ENCODE data around the gene ACTL10. TPM values are rescaled to one million over a fixed set of nuclear protein-coding genes. Genes with fewer than 3 reads are reported as not detected.
A peak's percentile ranks its signal among the peaks of the same experiment; 100 is the strongest.

ACTL10 gene
- total and polyA plus RNA-seq, 2 of the 13 experiments (the other 11 are each of a cell fraction or from before 2014, with no cell fraction given): not detected

- peak; percentile 56; the same call in 1 of the 2 replicates for TF ChIP-seq ZNF318 (CRISPR knock-in tag; IDR thresholded peaks at IDR 0.05)
- TF ChIP-seq ZNF280B (CRISPR knock-in tag; IDR thresholded peaks at IDR 0.05; ENCODE audit: borderline replicate concordance): peak; percentile 73; the same call in 1 of the 2 replicates
- TF ChIP-seq ARID5B (CRISPR knock-in tag; IDR thresholded peaks at IDR 0.05): no peak
- TF ChIP-seq ATAD3A (CRISPR knock-in tag; IDR thresholded peaks at IDR 0.05): 0 out of 2 replicates have a peak, but pooled peaks have one; percentile 38
- peak; percentile 53; the same call in 1 of the 2 replicates for TF ChIP-seq ARNTL (CRISPR knock-in tag; IDR thresholded peaks at IDR 0.05)
- peak; percentile 78; the same call in 1 of the 2 replicates for TF ChIP-seq TFAP4 (IDR thresholded peaks at IDR 0.05; ENCODE audit: borderline replicate concordance, low read depth)
- TF ChIP-seq DNMT3B (CRISPR knock-in tag; conservative IDR thresholded peaks at IDR 0.05): 0 out of 2 replicates have a peak, but pooled peaks have one; percentile 38
- TF ChIP-seq ZNF710 (CRISPR knock-in tag; IDR thresholded peaks at IDR 0.05; ENCODE audit: borderline replicate concordance): no peak; the same call in 1 of the 2 replicates
These were observed 5.8 kb downstream of the ACTL10 start (continued) for GRCh38 chr20:33672426-33673113.
